HUDEP-2 (cell line): Measurements from ENCODE around the gene SPRR4.

Experiments
- DNase-seq, 76 experiments: peaks; one replicate each; lab custom pipeline; 2025; ENCODE audit not compliant: unreplicated experiment in 76 of 76; lab: John Stamatoyannopoulos, UW

SPRR4 gene

GRCh38 chr1:152964536-152964935, 5.9 kb upstream of the SPRR4 start:
- DNase-seq = no peak

- DNase-seq = no peak
Measured at GRCh38 chr1:152965853-152966252, 4.6 kb upstream of the SPRR4 start.

GRCh38 chr1:152967201-152967600, 3.2 kb upstream of the SPRR4 start:
- no peak for DNase-seq

- DNase-seq = no peak
Measured at GRCh38 chr1:152968248-152968647, 2.2 kb upstream of the SPRR4 start.

GRCh38 chr1:152969036-152969435, 1.4 kb upstream of the SPRR4 start:
- no peak for DNase-seq

GRCh38 chr1:152972196-152972886, 1.9 kb downstream of the SPRR4 start:
- no peak for DNase-seq

GRCh38 chr1:152976688-152977087, 6.2 kb downstream of the SPRR4 start:
- no peak for DNase-seq

GRCh38 chr1:152977614-152978013, 7.2 kb downstream of the SPRR4 start:
- no peak for DNase-seq

- DNase-seq = no peak
Measured at GRCh38 chr1:152980676-152981075, 10.2 kb downstream of the SPRR4 start.

- DNase-seq = no peak
Measured at GRCh38 chr1:152981146-152981871, 10.9 kb downstream of the SPRR4 start.

- DNase-seq = no peak
Measured at GRCh38 chr1:152982076-152982475, 11.6 kb downstream of the SPRR4 start.

- DNase-seq = no peak
Measured at GRCh38 chr1:152983234-152983633, 12.8 kb downstream of the SPRR4 start.

- DNase-seq = no peak
Measured at GRCh38 chr1:152983743-152984142, 13.3 kb downstream of the SPRR4 start, which contains the start of gene SPRR1A. SPRR1A (plus strand) TSS chr1:152984081; CDS start chr1:152985231, 1,150 bp downstream.

- no peak for DNase-seq
Measured at GRCh38 chr1:152986578-152986977, 16.1 kb downstream of the SPRR4 start.

- DNase-seq = no peak
Measured at GRCh38 chr1:152993186-152993585, 22.7 kb downstream of the SPRR4 start.

GRCh38 chr1:152995842-152996241, 25.4 kb downstream of the SPRR4 start:
- no peak for DNase-seq

- DNase-seq = no peak
Measured at GRCh38 chr1:152996633-152997400, 26.4 kb downstream of the SPRR4 start.

GRCh38 chr1:152997901-152998300, 27.5 kb downstream of the SPRR4 start:
- no peak for DNase-seq

- DNase-seq = no peak
Measured at GRCh38 chr1:152998476-152998875, 28.0 kb downstream of the SPRR4 start.

GRCh38 chr1:152999818-153000217, 29.4 kb downstream of the SPRR4 start:
- no peak for DNase-seq

GRCh38 chr1:153000294-153000693, 29.8 kb downstream of the SPRR4 start:
- peak in 1 of 76 experiments; percentile 3 for DNase-seq
